Endometrium (tissue), 2 donors: Measurements from ENCODE around the gene FAM174C.

ENCODE experiments used
- FAIRE-seq: peaks from 2 replicates; lab custom pipeline; 2012; peaks lifted over from hg19 to GRCh38; lab: Jason Lieb, UNC
- donor health status: control.
- donor health status: control.

FAM174C gene

GRCh38 chr19:1275260-1275975, at the start of gene FAM174C:
TSS of gene FAM174C (plus strand) at chr19:1275530. CDS start at chr19:1275550, 20 bp downstream.
- FAIRE-seq = no peak

- FAIRE-seq = no peak
These were observed 49.2 kb upstream of the FAM174C start for GRCh38 chr19:1226227-1226518.

- FAIRE-seq = no peak
These were observed 48.6 kb upstream of the FAM174C start for GRCh38 chr19:1226522-1227303.

- no peak for FAIRE-seq
These were observed 47.9 kb upstream of the FAM174C start for GRCh38 chr19:1227304-1228054.

GRCh38 chr19:1228161-1228957, 47.0 kb upstream of the FAM174C start:
- no peak for FAIRE-seq

GRCh38 chr19:1229056-1229923, 46.0 kb upstream of the FAM174C start:
- no peak for FAIRE-seq

- FAIRE-seq = no peak
These were observed 45.2 kb upstream of the FAM174C start for GRCh38 chr19:1229924-1230782.

- no peak for FAIRE-seq
These were observed 44.4 kb upstream of the FAM174C start for GRCh38 chr19:1230783-1231489.

GRCh38 chr19:1231729-1232637, 43.3 kb upstream of the FAM174C start:
- FAIRE-seq = no peak

- FAIRE-seq = no peak
These were observed 42.7 kb upstream of the FAM174C start for GRCh38 chr19:1232652-1233072.

GRCh38 chr19:1233115-1233667, 42.1 kb upstream of the FAM174C start:
- FAIRE-seq = no peak

- no peak for FAIRE-seq
These were observed 41.0 kb upstream of the FAM174C start for GRCh38 chr19:1234051-1234954.

GRCh38 chr19:1234955-1235380, 40.4 kb upstream of the FAM174C start:
- no peak for FAIRE-seq

- no peak for FAIRE-seq
These were observed 39.4 kb upstream of the FAM174C start for GRCh38 chr19:1235625-1236538.

- FAIRE-seq = no peak
These were observed 38.8 kb upstream of the FAM174C start for GRCh38 chr19:1236576-1236975.
